Vagina (tissue), 2 donors: ENCODE results near the gene VSIR. TPM values are rescaled to one million over a fixed set of nuclear protein-coding genes. Genes with fewer than 3 reads are reported as not detected.

Source experiments
- DNase-seq, 2 donors: peaks; one replicate each; pipeline ENCODE4 v3.0.0-alpha.2; 2017; ENCODE audit errors: extremely low spot score in 2 of 2
- H3K27ac ChIP-seq: fragments of 200-600 bp; sonication (generic); one replicate; pipeline ENCODE4 v1.5.1; 2019
- H3K27me3 ChIP-seq: fragments of 200-600 bp; sonication (generic); one replicate; pipeline ENCODE4 v1.5.1; 2019
- H3K36me3 ChIP-seq, 2 donors: fragments of 200-600 bp; sonication (generic); one replicate each; pipeline ENCODE4 v1.5.1; 2017 to 2019
- H3K4me1 ChIP-seq: fragments of 200-600 bp; sonication (generic); one replicate; pipeline ENCODE4 v1.5.1; 2019
- H3K4me3 ChIP-seq, 2 donors: fragments of 200-600 bp; sonication (generic); 1 replicate in 1 of 2; 2 replicates in 1 of 2; pipeline ENCODE4 v1.5.1; 2016 to 2019
- H3K9me3 ChIP-seq: fragments of 200-600 bp; sonication (generic); one replicate; pipeline ENCODE4 v1.5.1; 2019
- CTCF ChIP-seq, 3 experiments: fragments of 450-650 bp in 2 of 3; fragments of 200-600 bp in 1 of 3; sonication (generic) in 1 of 3; IDR thresholded peaks; one replicate each; pipeline ENCODE4 v1.5.1; 2017 to 2019; ENCODE audit warnings: antibody characterized with exemption in 3 of 3, mild to moderate bottlenecking in 2 of 3, moderate library complexity in 2 of 3
- POLR2A ChIP-seq, 2 donors: fragments of 450-650 bp; IDR thresholded peaks; one replicate each; pipeline ENCODE4 v1.6.1; 2017; ENCODE audit warnings: antibody characterized with exemption in 2 of 2, mild to moderate bottlenecking in 2 of 2, moderate library complexity in 2 of 2
- POLR2AphosphoS5 ChIP-seq, 2 donors: sonication (generic); formaldehyde crosslinking; IDR thresholded peaks; one replicate each; pipeline ENCODE4 v1.9.0; 2017; ENCODE audit warnings: antibody characterized with exemption in 2 of 2, mild to moderate bottlenecking in 2 of 2, low read depth in 1 of 2; ENCODE audit not compliant: insufficient read depth in 1 of 2
- intact Hi-C: fragments of 100-400 bp; cut with DNase I; formaldehyde crosslinking; loops from one replicate; pipeline ENCODE4 v1.15.1; 2023
- total RNA-seq: library from RNA; depleted of rRNA; stranded (reverse); fragments of >200 nt; gene quantifications from one replicate; pipeline ENCODE4 v1.2.3, GENCODE V29; 2016

Gene VSIR
- total RNA-seq, 1 donor from 2014 or later: 96.5 TPM

GRCh38 chr10:71772832-71773220 is 494 bp downstream of the VSIR start:
- peak overlapping the region; percentile 83 to 90 for H3K4me3 ChIP-seq
- peaks cover 66% of the 10 kb centered on the region for H3K4me1 ChIP-seq
- intact Hi-C loops: loop anchor here (5.0 kb wide), 1 partner anchor 61 kb away; no protein-coding TSS in a partner anchor
- no peak for TF ChIP-seq CTCF (IDR thresholded peaks at IDR 0.05)
- no peaks in the 10 kb centered on the region for H3K36me3 ChIP-seq
- H3K27me3 ChIP-seq: no peaks in the 10 kb centered on the region
- DNase-seq: no peak
- H3K27ac ChIP-seq: peak overlapping the region; percentile 99
- H3K9me3 ChIP-seq: no peaks in the 10 kb centered on the region

- Histone ChIP-seq H3K4me1 (peaks cover 74% of the 10 kb centered on the region), H3K27me3 (no peaks in the 10 kb centered on the region), H3K27ac (peak overlapping the region; percentile 99), H3K4me3 (peak overlapping the region; percentile 83 to 90), H3K36me3 (no peaks in the 10 kb centered on the region), H3K9me3 (no peaks in the 10 kb centered on the region)
- intact Hi-C loops: loop anchor here (5.0 kb wide), 1 partner anchor 60 kb away; no protein-coding TSS in a partner anchor
- TF ChIP-seq CTCF (IDR thresholded peaks at IDR 0.05) (no peak), POLR2A (IDR thresholded peaks at IDR 0.05) (peak in 1 of 2 donors; percentile 67), POLR2AphosphoS5 (IDR thresholded peaks at IDR 0.05; ENCODE audit: insufficient read depth in 1 of 2, low read depth in 1 of 2) (peak; percentile 85 to 87)
- no peak for DNase-seq
Measured at GRCh38 chr10:71771821-71772617, 1.3 kb downstream of the VSIR start.

- H3K9me3 ChIP-seq: no peaks in the 10 kb centered on the region
- no peak for DNase-seq
- peak overlapping the region; percentile 83 to 90 for H3K4me3 ChIP-seq
- H3K27ac ChIP-seq: peak overlapping the region; percentile 99
- no peaks in the 10 kb centered on the region for H3K36me3 ChIP-seq
- TF ChIP-seq CTCF (IDR thresholded peaks at IDR 0.05) (no peak), POLR2A (IDR thresholded peaks at IDR 0.05) (no peak), POLR2AphosphoS5 (IDR thresholded peaks at IDR 0.05; ENCODE audit: insufficient read depth in 1 of 2, low read depth in 1 of 2) (no peak)
- H3K27me3 ChIP-seq: no peaks in the 10 kb centered on the region
- H3K4me1 ChIP-seq: peaks cover 82% of the 10 kb centered on the region
- intact Hi-C loops: loop anchor here (5.0 kb wide), 1 partner anchor 59 kb away; no protein-coding TSS in a partner anchor
Measured at GRCh38 chr10:71771204-71771603, 2.1 kb downstream of the VSIR start.

GRCh38 chr10:71770789-71771188 is 2.5 kb downstream of the VSIR start:
- Histone ChIP-seq H3K4me3 (peak overlapping the region; percentile 83 to 90), H3K9me3 (no peaks in the 10 kb centered on the region), H3K27me3 (no peaks in the 10 kb centered on the region), H3K36me3 (no peaks in the 10 kb centered on the region), H3K4me1 (peaks cover 86% of the 10 kb centered on the region), H3K27ac (peak overlapping the region; percentile 99)
- DNase-seq: no peak
- TF ChIP-seq POLR2A (IDR thresholded peaks at IDR 0.05) (no peak), POLR2AphosphoS5 (IDR thresholded peaks at IDR 0.05; ENCODE audit: insufficient read depth in 1 of 2, low read depth in 1 of 2) (no peak), CTCF (IDR thresholded peaks at IDR 0.05) (no peak)
- intact Hi-C loops: loop anchor here (5.0 kb wide), 1 partner anchor 58 kb away; no protein-coding TSS in a partner anchor

- DNase-seq: no peak
- Histone ChIP-seq H3K4me1 (peaks cover 91% of the 10 kb centered on the region), H3K36me3 (no peaks in the 10 kb centered on the region), H3K4me3 (peak overlapping the region; percentile 83 to 90), H3K27me3 (no peaks in the 10 kb centered on the region), H3K9me3 (no peaks in the 10 kb centered on the region), H3K27ac (peak overlapping the region; percentile 99)
- intact Hi-C loops: loop anchor here (5.0 kb wide), 1 partner anchor 58 kb away; no protein-coding TSS in a partner anchor
- TF ChIP-seq POLR2AphosphoS5 (IDR thresholded peaks at IDR 0.05; ENCODE audit: insufficient read depth in 1 of 2, low read depth in 1 of 2): no peak
- no peak for TF ChIP-seq POLR2A (IDR thresholded peaks at IDR 0.05)
- TF ChIP-seq CTCF (IDR thresholded peaks at IDR 0.05): no peak
Measured at GRCh38 chr10:71770255-71770654, 3.1 kb downstream of the VSIR start.
